Iris pigment epithelial cell (primary cell): ENCODE results near the gene ITGB5.

Source experiments
- DNase-seq: peaks from one replicate; pipeline ENCODE4 v3.0.0-alpha.2; 2011; ENCODE audit warnings: low read depth

Gene ITGB5

GRCh38 chr3:124834723-124835718 lies 52.1 kb downstream of the ITGB5 start:
- DNase-seq = peak; percentile 97

GRCh38 chr3:124833710-124834332 lies 53.3 kb downstream of the ITGB5 start:
- DNase-seq = no peak

GRCh38 chr3:124832782-124833709 lies 54.1 kb downstream of the ITGB5 start:
- DNase-seq = peak; percentile 85

GRCh38 chr3:124831628-124832199 lies 55.5 kb downstream of the ITGB5 start:
- no peak for DNase-seq

- DNase-seq = no peak
Observed at GRCh38 chr3:124829819-124830554, 57.2 kb downstream of the ITGB5 start.

GRCh38 chr3:124829178-124829818 lies 57.9 kb downstream of the ITGB5 start:
- DNase-seq = no peak

GRCh38 chr3:124827476-124828206 lies 59.5 kb downstream of the ITGB5 start:
- peak; percentile 44 for DNase-seq

GRCh38 chr3:124826703-124827102 lies 60.5 kb downstream of the ITGB5 start:
- peak; percentile 94 for DNase-seq

GRCh38 chr3:124824286-124824915 lies 62.8 kb downstream of the ITGB5 start:
- peak; percentile 36 for DNase-seq

- DNase-seq = no peak
Observed at GRCh38 chr3:124823648-124824047, 63.5 kb downstream of the ITGB5 start.

- DNase-seq = no peak
Observed at GRCh38 chr3:124823206-124823605, 64.0 kb downstream of the ITGB5 start.

- no peak for DNase-seq
Observed at GRCh38 chr3:124821356-124821755, 65.8 kb downstream of the ITGB5 start.

GRCh38 chr3:124818398-124819091 lies 68.6 kb downstream of the ITGB5 start:
- peak; percentile 89 for DNase-seq

GRCh38 chr3:124817079-124817478 lies 70.1 kb downstream of the ITGB5 start:
- DNase-seq = no peak

- DNase-seq = no peak
Observed at GRCh38 chr3:124816206-124816605, 71.0 kb downstream of the ITGB5 start.

- no peak for DNase-seq
Observed at GRCh38 chr3:124815781-124816180, 71.4 kb downstream of the ITGB5 start.

GRCh38 chr3:124814620-124815421 lies 72.3 kb downstream of the ITGB5 start:
- DNase-seq = peak; percentile 69

- DNase-seq = no peak
Observed at GRCh38 chr3:124813541-124813940, 73.6 kb downstream of the ITGB5 start.
